GM12864 (cell line): ENCODE data around the gene SPATA9.

ENCODE experiments used
- DNase-seq: peaks from one replicate; pipeline ENCODE4 v3.0.0-alpha.2; 2011; ENCODE audit warnings: low read depth
- H3K4me3 ChIP-seq: 2 replicates; pipeline ENCODE4 v1.5.1; 2011; ENCODE audit warnings: mild to moderate bottlenecking, low read depth, low read length, control low read depth
- TF ChIP-seq, protein P1 (sequence below): IDR thresholded peaks from 2 replicates; pipeline ENCODE4 v1.5.1; 2011; ENCODE audit warnings: low read depth, mild to moderate bottlenecking, moderate library complexity, low read length, control low read depth, inconsistent platforms; ENCODE audit errors: missing control alignments

The SPATA9 gene

DNA sequence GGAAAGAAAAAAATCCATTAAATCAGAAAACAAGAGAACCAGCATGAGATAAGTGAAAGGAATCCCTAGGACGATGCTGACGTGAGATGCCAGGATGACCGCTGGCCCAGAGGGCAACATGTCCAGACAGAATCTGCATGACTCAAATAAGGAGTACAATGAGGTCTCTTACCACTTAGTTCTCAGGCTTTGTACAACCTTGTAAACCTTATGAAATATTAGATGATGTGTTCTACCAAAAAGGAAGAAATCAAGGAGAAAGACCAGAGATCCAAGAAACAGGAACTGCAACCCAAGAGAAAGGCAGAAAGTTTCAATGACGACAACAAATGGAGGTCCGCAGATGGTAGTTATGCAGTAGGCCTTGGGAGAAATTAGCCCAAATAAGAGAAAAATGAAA lies 65.7 kb downstream of the SPATA9 start:
- TF ChIP-seq, protein P1, sequence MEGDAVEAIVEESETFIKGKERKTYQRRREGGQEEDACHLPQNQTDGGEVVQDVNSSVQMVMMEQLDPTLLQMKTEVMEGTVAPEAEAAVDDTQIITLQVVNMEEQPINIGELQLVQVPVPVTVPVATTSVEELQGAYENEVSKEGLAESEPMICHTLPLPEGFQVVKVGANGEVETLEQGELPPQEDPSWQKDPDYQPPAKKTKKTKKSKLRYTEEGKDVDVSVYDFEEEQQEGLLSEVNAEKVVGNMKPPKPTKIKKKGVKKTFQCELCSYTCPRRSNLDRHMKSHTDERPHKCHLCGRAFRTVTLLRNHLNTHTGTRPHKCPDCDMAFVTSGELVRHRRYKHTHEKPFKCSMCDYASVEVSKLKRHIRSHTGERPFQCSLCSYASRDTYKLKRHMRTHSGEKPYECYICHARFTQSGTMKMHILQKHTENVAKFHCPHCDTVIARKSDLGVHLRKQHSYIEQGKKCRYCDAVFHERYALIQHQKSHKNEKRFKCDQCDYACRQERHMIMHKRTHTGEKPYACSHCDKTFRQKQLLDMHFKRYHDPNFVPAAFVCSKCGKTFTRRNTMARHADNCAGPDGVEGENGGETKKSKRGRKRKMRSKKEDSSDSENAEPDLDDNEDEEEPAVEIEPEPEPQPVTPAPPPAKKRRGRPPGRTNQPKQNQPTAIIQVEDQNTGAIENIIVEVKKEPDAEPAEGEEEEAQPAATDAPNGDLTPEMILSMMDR = no peak
- DNase-seq = no peak
- H3K4me3 ChIP-seq = no peak overlapping the region

DNA sequence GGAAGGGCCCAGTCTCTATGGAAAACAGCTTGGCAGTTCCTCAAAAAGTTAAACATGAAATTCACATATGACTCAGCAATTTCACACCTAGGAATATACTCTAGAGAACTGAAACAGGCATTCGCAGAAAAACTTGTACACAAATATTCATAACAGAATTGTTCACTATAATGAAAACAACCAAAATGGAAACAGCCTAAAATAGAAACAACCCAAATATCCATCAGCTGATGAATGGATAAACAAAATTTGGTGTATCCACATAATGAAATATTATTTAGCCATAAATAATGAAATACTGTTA lies 67.7 kb downstream of the SPATA9 start:
- H3K4me3 ChIP-seq = no peak overlapping the region
- TF ChIP-seq, protein P1 = no peak
- no peak for DNase-seq

DNA sequence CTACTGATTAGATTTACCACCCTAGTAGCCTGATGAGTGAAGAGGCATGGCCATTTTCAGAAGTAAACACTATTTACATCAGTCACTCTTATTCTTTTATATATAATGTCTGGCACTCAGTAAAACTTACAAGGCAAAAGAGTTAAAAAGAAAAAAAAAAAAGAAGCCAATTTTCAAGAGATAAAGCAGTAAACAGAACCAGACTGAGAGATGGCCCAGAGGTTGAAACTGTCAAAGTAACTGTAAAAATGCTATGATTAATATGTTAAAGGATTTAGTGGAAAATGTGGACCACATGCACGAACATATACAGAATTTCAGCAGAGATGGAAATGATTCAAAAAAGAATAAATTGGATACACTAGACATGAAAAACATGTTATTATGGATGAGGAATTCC lies 69.3 kb downstream of the SPATA9 start:
- no peak for DNase-seq

DNA sequence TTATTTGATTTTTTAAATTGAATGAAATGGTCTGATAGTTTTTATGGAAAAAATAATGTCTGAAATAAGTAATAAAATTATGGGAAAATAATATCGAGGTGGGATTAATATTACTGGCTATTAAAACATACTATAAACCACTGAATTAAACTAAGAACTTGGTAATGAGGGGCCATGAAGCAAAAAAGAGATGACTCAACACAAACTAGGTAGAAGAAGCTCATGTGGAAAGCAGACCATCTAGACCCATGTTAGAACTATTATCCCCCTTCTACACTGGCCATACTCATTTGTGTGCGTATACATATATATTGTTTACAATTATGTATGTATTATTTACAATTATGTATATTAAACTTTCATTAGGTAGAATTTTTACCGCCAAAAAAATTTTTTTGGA lies 71.4 kb downstream of the SPATA9 start:
- no peak overlapping the region for H3K4me3 ChIP-seq
- TF ChIP-seq, protein P1 = no peak
- DNase-seq = no peak

More for the DNA sequence above, 69.3 kb downstream of the SPATA9 start:
- TF ChIP-seq, protein P1 = no peak
- H3K4me3 ChIP-seq = no peak overlapping the region

DNA sequence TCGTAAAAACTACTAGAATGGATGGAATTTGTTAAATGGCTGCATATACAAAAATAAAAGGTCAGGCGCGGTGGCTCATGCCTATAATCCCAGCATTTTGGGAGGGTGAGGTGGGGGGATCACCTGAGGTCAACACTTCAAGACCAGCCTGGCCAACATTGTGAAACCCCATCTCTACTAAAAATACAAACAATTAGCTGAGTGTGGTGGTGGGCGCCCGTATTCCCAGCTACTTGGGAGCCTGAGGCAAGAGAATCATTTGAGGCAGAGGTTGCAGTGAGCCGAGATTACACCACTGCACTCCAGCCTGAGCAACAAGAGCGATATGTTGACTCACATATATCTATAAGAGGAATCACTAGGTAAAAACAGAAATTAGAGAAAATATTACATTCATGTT lies 72.2 kb downstream of the SPATA9 start:
- no peak overlapping the region for H3K4me3 ChIP-seq
- TF ChIP-seq, protein P1 = no peak
- no peak for DNase-seq

DNA sequence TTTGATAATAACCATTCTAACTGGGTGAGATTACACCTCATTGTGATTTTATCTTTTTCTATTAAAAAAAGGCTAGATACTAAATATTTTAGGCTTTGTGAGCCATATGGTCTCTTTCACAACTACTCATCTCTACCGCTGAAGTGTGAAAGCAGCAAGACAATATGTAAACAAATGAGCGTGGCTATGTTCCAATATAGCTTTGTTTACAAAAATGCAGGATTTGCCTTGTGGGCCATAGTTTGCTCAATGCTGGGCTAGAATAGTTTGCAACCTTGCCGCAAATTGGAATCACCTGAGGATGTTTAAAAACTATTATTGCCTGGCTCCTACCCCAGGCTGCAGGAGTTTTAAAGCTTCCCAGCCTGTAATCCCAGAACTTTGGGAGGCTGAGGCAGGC lies 73.1 kb downstream of the SPATA9 start:
- H3K4me3 ChIP-seq = no peak overlapping the region
- TF ChIP-seq, protein P1 = no peak
- DNase-seq = no peak
